ENCODE results near the gene EBF3.

The EBF3 gene

GRCh38 chr10:129968020-129968852 lies 4.2 kb upstream of the EBF3 start:
- H3K27ac Mint-ChIP-seq, result no peak overlapping the region
- no peak overlapping the region for H3K4me3 Mint-ChIP-seq
- peaks cover 26% of the 10 kb centered on the region for H3K4me1 Mint-ChIP-seq (ENCODE audit: low read depth)
- peaks cover 83% of the 10 kb centered on the region for H3K27me3 Mint-ChIP-seq
- no peaks in the 10 kb centered on the region for H3K36me3 Mint-ChIP-seq (ENCODE audit: low read depth)
- no peaks in the 10 kb centered on the region for H3K9me3 Mint-ChIP-seq
- intact Hi-C loops (cut with micrococcal nuclease), result no loop called here

- Mint-ChIP-seq H3K9me3 (no peaks in the 10 kb centered on the region), H3K27me3 (peaks cover 86% of the 10 kb centered on the region), H3K4me3 (no peak overlapping the region)
Measured at GRCh38 chr10:129967579-129968019, 3.5 kb upstream of the EBF3 start.

GRCh38 chr10:129966889-129967578 lies 3.0 kb upstream of the EBF3 start:
- intact Hi-C loops (cut with micrococcal nuclease), result no loop called here

More at GRCh38 chr10:129967579-129968019, 3.5 kb upstream of the EBF3 start:
- H3K27ac Mint-ChIP-seq, result no peak overlapping the region
- intact Hi-C loops (cut with micrococcal nuclease), result no loop called here
- H3K4me1 Mint-ChIP-seq (ENCODE audit: low read depth), result peaks cover 32% of the 10 kb centered on the region
- H3K36me3 Mint-ChIP-seq (ENCODE audit: low read depth), result no peaks in the 10 kb centered on the region

GRCh38 chr10:129966370-129966888 lies 2.4 kb upstream of the EBF3 start:
- Mint-ChIP-seq H3K36me3 (ENCODE audit: low read depth) (no peaks in the 10 kb centered on the region), H3K27me3 (peaks cover 88% of the 10 kb centered on the region), H3K4me1 (ENCODE audit: low read depth) (peaks cover 29% of the 10 kb centered on the region), H3K27ac (no peak overlapping the region), H3K9me3 (no peaks in the 10 kb centered on the region), H3K4me3 (no peak overlapping the region)
- intact Hi-C loops (cut with micrococcal nuclease), result no loop called here

More at GRCh38 chr10:129966889-129967578, 3.0 kb upstream of the EBF3 start:
- no peak overlapping the region for H3K4me3 Mint-ChIP-seq
- no peaks in the 10 kb centered on the region for H3K36me3 Mint-ChIP-seq (ENCODE audit: low read depth)
- H3K27ac Mint-ChIP-seq, result no peak overlapping the region
- H3K9me3 Mint-ChIP-seq, result no peaks in the 10 kb centered on the region
- peaks cover 34% of the 10 kb centered on the region for H3K4me1 Mint-ChIP-seq (ENCODE audit: low read depth)
- peaks cover 87% of the 10 kb centered on the region for H3K27me3 Mint-ChIP-seq

- Mint-ChIP-seq H3K9me3 (no peaks in the 10 kb centered on the region), H3K36me3 (ENCODE audit: low read depth) (no peaks in the 10 kb centered on the region), H3K27ac (no peak overlapping the region), H3K4me3 (no peak overlapping the region), H3K4me1 (ENCODE audit: low read depth) (peaks cover 27% of the 10 kb centered on the region), H3K27me3 (peaks cover 90% of the 10 kb centered on the region)
- intact Hi-C loops (cut with micrococcal nuclease), result no loop called here
Measured at GRCh38 chr10:129965959-129966358, 1.9 kb upstream of the EBF3 start.

- Mint-ChIP-seq H3K4me1 (ENCODE audit: low read depth) (peaks cover 22% of the 10 kb centered on the region), H3K27me3 (peaks cover 90% of the 10 kb centered on the region), H3K9me3 (no peaks in the 10 kb centered on the region), H3K4me3 (no peak overlapping the region), H3K27ac (no peak overlapping the region), H3K36me3 (ENCODE audit: low read depth) (no peaks in the 10 kb centered on the region)
- intact Hi-C loops (cut with micrococcal nuclease), result no loop called here
Measured at GRCh38 chr10:129965425-129965808, 1.3 kb upstream of the EBF3 start.

GRCh38 chr10:129964611-129965424 lies 744 bp upstream of the EBF3 start:
- H3K27me3 Mint-ChIP-seq, result peaks cover 90% of the 10 kb centered on the region
- H3K4me1 Mint-ChIP-seq (ENCODE audit: low read depth), result peaks cover 21% of the 10 kb centered on the region
- no peaks in the 10 kb centered on the region for H3K36me3 Mint-ChIP-seq (ENCODE audit: low read depth)
- H3K4me3 Mint-ChIP-seq, result peak overlapping the region; percentile 63
- H3K27ac Mint-ChIP-seq, result no peak overlapping the region
- intact Hi-C loops (cut with micrococcal nuclease), result no loop called here
- no peaks in the 10 kb centered on the region for H3K9me3 Mint-ChIP-seq

- peaks cover 21% of the 10 kb centered on the region for H3K4me1 Mint-ChIP-seq (ENCODE audit: low read depth)
- H3K27me3 Mint-ChIP-seq, result peaks cover 86% of the 10 kb centered on the region
- H3K4me3 Mint-ChIP-seq, result peak overlapping the region; percentile 69
- H3K27ac Mint-ChIP-seq, result no peak overlapping the region
- H3K36me3 Mint-ChIP-seq (ENCODE audit: low read depth), result no peaks in the 10 kb centered on the region
- H3K9me3 Mint-ChIP-seq, result no peaks in the 10 kb centered on the region
- intact Hi-C loops (cut with micrococcal nuclease), result no loop called here
Measured at GRCh38 chr10:129962872-129963640, 1.0 kb downstream of the EBF3 start.

- Mint-ChIP-seq H3K27ac (no peak overlapping the region), H3K9me3 (no peaks in the 10 kb centered on the region), H3K4me1 (ENCODE audit: low read depth) (peaks cover 21% of the 10 kb centered on the region), H3K4me3 (peak overlapping the region; percentile 7), H3K36me3 (ENCODE audit: low read depth) (no peaks in the 10 kb centered on the region), H3K27me3 (peaks cover 85% of the 10 kb centered on the region)
- intact Hi-C loops (cut with micrococcal nuclease), result no loop called here
Measured at GRCh38 chr10:129962031-129962871, 1.8 kb downstream of the EBF3 start.

- no peak overlapping the region for H3K4me3 Mint-ChIP-seq
- no peaks in the 10 kb centered on the region for H3K9me3 Mint-ChIP-seq
- no peak overlapping the region for H3K27ac Mint-ChIP-seq
- intact Hi-C loops (cut with micrococcal nuclease), result no loop called here
- H3K36me3 Mint-ChIP-seq (ENCODE audit: low read depth), result no peaks in the 10 kb centered on the region
- H3K4me1 Mint-ChIP-seq (ENCODE audit: low read depth), result peaks cover 21% of the 10 kb centered on the region
- H3K27me3 Mint-ChIP-seq, result peaks cover 87% of the 10 kb centered on the region
Measured at GRCh38 chr10:129961157-129961701, 2.8 kb downstream of the EBF3 start.

- H3K4me1 Mint-ChIP-seq (ENCODE audit: low read depth), result peaks cover 21% of the 10 kb centered on the region
- no peak overlapping the region for H3K27ac Mint-ChIP-seq
- peaks cover 88% of the 10 kb centered on the region for H3K27me3 Mint-ChIP-seq
- H3K9me3 Mint-ChIP-seq, result no peaks in the 10 kb centered on the region
- H3K36me3 Mint-ChIP-seq (ENCODE audit: low read depth), result no peaks in the 10 kb centered on the region
- intact Hi-C loops (cut with micrococcal nuclease), result no loop called here
- H3K4me3 Mint-ChIP-seq, result no peak overlapping the region
Measured at GRCh38 chr10:129960481-129961156, 3.5 kb downstream of the EBF3 start.

All from dendritic cell treated with granulocyte-macrophage colony-stimulating factor and Interleukin-4, amounts not matched to agents 40 ng/mL and 50 ng/mL, for 4 days (primary cell).